GM21737 (cell line): ENCODE results near the gene PIP5KL1.

Source experiments
- ATAC-seq: cut with Tn5 transposase; IDR thresholded peaks from one replicate; pipeline ENCODE4 v1.9.1; 2021; ENCODE audit warnings: mild to moderate bottlenecking, moderate library complexity; ENCODE audit not compliant: unreplicated experiment

Gene PIP5KL1

GRCh38 chr9:127934986-127935385 is 4.4 kb upstream of the PIP5KL1 start:
- no peak for ATAC-seq

GRCh38 chr9:127934248-127934647 is 3.7 kb upstream of the PIP5KL1 start:
- ATAC-seq: no peak

- ATAC-seq: no peak
These were observed 710 bp upstream of the PIP5KL1 start for GRCh38 chr9:127931092-127931881.

- ATAC-seq: no peak
These were observed 975 bp downstream of the PIP5KL1 start for GRCh38 chr9:127929625-127929979.

GRCh38 chr9:127928676-127929624 is 1.6 kb downstream of the PIP5KL1 start:
- ATAC-seq: no peak

- no peak for ATAC-seq
These were observed 2.4 kb downstream of the PIP5KL1 start for GRCh38 chr9:127927988-127928675.

- ATAC-seq: no peak
These were observed 3.2 kb downstream of the PIP5KL1 start for GRCh38 chr9:127927201-127927987.

- ATAC-seq: no peak
These were observed 3.7 kb downstream of the PIP5KL1 start for GRCh38 chr9:127926906-127927200.

GRCh38 chr9:127925959-127926905 is 4.3 kb downstream of the PIP5KL1 start:
- ATAC-seq: no peak

- ATAC-seq: no peak
These were observed 5.7 kb downstream of the PIP5KL1 start for GRCh38 chr9:127924736-127925444.

GRCh38 chr9:127923771-127924170 is 6.8 kb downstream of the PIP5KL1 start:
- no peak for ATAC-seq

- no peak for ATAC-seq
These were observed 7.5 kb downstream of the PIP5KL1 start for GRCh38 chr9:127923046-127923445.

- ATAC-seq: no peak
These were observed 8.9 kb downstream of the PIP5KL1 start for GRCh38 chr9:127921557-127922120.

- ATAC-seq: no peak
These were observed 9.8 kb downstream of the PIP5KL1 start for GRCh38 chr9:127920794-127921193.

GRCh38 chr9:127919253-127919815 is 11.2 kb downstream of the PIP5KL1 start:
- no peak for ATAC-seq

GRCh38 chr9:127918183-127919107 is 12.1 kb downstream of the PIP5KL1 start:
- ATAC-seq: no peak

GRCh38 chr9:127917603-127918002 is 13.0 kb downstream of the PIP5KL1 start:
- ATAC-seq: no peak
